Choroid plexus epithelial cell (primary cell): ENCODE results near the gene GJA8.
"Not testable (repeated sequence)": the region's sequence is repeated elsewhere in the genome, so short reads cannot be mapped to it uniquely, and the experiment has no call there.

Experiments used
- DNase-seq: peaks from one replicate; pipeline ENCODE4 v3.0.0-alpha.2; 2010; ENCODE audit warnings: low read depth
- H3K4me3 ChIP-seq: 2 replicates; pipeline ENCODE4 v1.5.1; 2011; ENCODE audit warnings: low read depth, mild to moderate bottlenecking, control low read depth, low read length, moderate library complexity
- TF ChIP-seq, protein P1 (sequence below): conservative IDR thresholded peaks from 2 replicates; pipeline ENCODE4 v1.5.1; 2011; ENCODE audit warnings: low read depth, mild to moderate bottlenecking, control low read depth, inconsistent platforms, low read length, moderate library complexity

Gene GJA8

DNA sequence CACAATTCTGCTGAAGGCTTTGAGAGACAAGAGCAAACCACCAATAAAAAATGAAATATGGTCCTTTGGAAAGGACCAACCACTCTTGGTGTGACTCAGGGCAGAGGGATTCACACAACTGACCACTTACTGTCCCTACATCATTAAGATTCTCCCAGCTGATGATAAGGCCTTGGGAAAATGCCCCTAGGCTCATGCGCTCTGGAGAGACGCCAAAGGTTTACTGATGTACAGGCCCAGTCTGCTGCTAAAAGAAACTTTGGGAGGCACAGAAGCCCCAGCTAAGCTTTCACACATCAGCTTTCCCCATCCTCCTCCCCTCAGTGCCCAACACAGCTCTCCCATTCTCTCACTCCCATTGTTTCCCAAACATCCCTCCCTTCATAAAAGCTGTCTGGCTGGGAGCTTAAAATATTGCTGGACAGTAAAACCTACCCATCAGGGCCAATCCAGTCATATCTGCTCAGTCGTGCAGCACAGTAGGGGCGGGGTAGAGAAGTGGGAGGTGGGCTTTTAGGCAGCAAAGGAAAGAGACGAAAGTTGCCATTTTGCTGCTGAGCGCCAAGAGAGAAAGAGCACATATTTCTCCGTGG lies at the start of gene GJA8:
TSS of gene GJA8 (plus strand) at position 543 of the 593 bp plus-strand sequence. CDS start 5,161 bp downstream, outside the sequence.
- no peak for DNase-seq
- TF ChIP-seq, protein P1, sequence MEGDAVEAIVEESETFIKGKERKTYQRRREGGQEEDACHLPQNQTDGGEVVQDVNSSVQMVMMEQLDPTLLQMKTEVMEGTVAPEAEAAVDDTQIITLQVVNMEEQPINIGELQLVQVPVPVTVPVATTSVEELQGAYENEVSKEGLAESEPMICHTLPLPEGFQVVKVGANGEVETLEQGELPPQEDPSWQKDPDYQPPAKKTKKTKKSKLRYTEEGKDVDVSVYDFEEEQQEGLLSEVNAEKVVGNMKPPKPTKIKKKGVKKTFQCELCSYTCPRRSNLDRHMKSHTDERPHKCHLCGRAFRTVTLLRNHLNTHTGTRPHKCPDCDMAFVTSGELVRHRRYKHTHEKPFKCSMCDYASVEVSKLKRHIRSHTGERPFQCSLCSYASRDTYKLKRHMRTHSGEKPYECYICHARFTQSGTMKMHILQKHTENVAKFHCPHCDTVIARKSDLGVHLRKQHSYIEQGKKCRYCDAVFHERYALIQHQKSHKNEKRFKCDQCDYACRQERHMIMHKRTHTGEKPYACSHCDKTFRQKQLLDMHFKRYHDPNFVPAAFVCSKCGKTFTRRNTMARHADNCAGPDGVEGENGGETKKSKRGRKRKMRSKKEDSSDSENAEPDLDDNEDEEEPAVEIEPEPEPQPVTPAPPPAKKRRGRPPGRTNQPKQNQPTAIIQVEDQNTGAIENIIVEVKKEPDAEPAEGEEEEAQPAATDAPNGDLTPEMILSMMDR, result no peak
- H3K4me3 ChIP-seq, result no peak within 1 kb of the TSS

DNA sequence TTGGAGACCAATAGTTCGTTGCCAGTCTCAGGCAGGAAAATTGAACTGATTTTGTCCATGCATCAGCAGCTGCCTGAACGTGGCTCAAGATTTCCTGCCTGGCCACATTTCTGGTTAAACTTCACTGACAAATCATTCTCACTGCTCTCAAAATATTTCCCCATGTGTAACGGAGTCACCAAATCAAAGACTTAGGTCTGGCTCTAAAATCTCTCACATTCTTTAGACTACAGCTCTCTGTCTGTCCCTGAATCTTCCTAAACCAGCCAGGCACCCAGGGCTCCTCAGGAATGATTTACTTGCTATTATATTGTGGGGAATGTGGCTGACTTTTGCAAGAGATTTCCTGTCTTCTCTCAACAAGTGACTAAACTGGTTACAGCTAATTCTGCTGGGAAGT lies 49.2 kb upstream of the GJA8 start:
- TF ChIP-seq, protein P1, result no peak
- peak; percentile 51 for DNase-seq
- no peak overlapping the region for H3K4me3 ChIP-seq

DNA sequence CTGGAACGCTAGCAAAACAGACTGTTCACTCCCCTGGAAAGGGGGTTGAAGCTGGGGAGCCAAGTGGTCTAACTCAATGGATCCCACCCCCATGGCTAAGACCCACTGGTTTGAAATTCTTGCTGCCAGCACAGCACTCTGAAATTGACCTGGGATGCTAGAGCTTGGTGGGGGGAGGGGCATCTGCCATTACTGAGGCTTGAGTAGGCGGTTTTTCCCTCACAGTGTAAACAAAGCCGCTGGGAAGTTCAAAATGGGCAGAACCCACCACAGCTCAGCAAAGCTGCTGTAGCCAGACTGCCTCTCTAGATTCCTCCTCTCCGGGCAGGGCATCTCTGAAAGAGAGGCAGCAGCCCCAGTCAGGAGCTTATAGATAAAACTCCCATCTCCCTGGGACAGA lies 47.6 kb upstream of the GJA8 start:
- not testable (repeated sequence) for DNase-seq, H3K4me3 ChIP-seq

DNA sequence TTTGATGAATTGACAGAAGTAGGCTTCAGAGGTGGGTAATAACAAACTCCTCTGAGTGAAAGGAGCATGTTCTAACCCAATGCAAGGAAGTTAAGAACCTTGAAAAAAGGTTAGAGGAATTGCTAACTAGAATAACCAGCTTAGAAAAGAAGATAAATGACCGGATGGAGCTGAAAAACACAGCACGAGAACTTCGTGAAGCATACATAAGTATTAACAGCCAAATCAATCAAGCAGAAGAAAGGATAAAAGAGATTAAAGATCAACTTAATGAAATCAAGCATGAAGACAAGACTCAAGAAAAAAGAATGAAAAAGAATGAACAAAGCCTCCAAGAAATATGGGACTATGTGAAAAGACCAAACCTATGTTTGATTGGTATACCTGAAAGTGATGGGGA lies 46.6 kb upstream of the GJA8 start:
- not testable (repeated sequence) for H3K4me3 ChIP-seq, DNase-seq

DNA sequence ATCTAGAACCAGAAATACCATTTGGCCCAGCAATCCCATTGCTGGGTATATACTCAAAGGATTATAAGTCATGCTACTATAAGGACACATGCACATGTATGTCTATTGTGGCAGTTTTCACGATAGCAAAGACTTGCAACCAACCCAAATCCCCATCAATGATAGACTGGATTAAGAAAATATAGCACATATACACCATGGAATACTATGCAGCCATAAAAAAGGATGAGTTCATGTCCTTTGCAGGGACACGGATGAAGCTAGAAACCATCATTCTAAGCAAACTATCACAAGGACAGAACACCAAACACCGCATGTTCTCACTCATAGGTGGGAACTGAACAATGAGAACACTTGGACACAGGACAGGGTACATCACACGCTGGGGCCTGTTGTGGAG lies 35.4 kb upstream of the GJA8 start:
- H3K4me3 ChIP-seq, DNase-seq: not testable (repeated sequence)

DNA sequence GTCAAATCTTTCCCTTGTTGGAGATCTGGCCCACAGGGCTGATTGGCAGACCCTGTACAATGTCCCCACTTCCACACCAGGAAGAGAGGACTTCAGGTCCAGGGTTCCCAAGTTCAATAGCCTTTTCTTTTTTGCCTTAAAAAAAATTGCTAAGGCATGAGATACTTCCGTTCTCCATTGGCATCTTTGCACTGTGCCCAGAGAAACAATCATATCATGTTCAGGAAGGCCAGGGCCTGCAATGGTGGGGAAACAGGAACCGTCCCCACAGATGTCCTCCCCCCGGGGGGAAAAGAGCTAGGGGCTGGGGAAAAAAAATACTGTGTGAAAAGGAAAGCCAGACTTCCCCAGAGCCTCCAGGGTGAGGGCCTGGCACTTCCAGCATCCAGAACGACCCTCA lies 24.6 kb upstream of the GJA8 start:
- no peak overlapping the region for H3K4me3 ChIP-seq
- TF ChIP-seq, protein P1, result no peak
- no peak for DNase-seq

DNA sequence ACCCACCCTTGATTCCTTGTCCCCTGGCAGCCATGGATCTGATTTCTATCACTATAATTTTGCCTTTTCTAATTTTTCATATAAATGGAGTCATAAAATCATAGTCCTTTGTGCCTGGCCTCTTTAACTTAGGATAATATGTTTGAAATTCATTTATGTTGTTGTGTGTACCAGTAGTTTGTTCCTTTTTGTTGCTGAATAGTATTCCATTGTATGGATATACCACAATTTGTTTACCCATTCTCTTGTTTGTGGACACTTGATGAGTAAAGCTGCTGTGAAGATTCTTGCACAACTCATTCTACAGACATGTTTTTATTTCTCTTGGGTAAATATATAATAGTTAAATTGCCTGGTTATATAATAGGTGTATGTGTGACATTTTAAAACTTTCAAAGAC lies 22.7 kb upstream of the GJA8 start:
- DNase-seq, result no peak
- TF ChIP-seq, protein P1, result no peak
- H3K4me3 ChIP-seq, result no peak overlapping the region

DNA sequence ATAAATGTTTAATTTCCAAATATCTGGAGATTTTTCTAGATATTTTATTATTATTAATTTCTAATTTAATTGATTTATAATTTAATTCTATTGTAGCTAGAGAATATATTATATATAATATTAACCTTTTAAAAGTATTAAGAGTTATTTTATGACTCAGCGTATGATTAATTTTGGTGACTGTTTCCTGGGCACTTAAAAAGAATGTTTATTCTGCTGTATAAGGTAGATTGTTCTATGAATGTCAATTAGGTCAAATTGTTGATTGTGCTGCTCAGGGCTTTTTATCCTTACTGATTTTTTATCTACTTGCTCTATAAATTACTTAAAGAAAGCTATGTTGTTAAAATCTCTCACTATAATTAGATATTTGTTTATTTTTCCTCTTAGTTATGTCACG lies 20.1 kb upstream of the GJA8 start:
- no peak overlapping the region for H3K4me3 ChIP-seq
- DNase-seq, result no peak
- TF ChIP-seq, protein P1, result no peak
